GM19455 (cell line): ENCODE data around the gene CCDC68.

Source experiments
- ATAC-seq: cut with Tn5 transposase; IDR thresholded peaks from one replicate; pipeline ENCODE4 v1.9.1; 2021; ENCODE audit not compliant: unreplicated experiment

The CCDC68 gene

DNA sequence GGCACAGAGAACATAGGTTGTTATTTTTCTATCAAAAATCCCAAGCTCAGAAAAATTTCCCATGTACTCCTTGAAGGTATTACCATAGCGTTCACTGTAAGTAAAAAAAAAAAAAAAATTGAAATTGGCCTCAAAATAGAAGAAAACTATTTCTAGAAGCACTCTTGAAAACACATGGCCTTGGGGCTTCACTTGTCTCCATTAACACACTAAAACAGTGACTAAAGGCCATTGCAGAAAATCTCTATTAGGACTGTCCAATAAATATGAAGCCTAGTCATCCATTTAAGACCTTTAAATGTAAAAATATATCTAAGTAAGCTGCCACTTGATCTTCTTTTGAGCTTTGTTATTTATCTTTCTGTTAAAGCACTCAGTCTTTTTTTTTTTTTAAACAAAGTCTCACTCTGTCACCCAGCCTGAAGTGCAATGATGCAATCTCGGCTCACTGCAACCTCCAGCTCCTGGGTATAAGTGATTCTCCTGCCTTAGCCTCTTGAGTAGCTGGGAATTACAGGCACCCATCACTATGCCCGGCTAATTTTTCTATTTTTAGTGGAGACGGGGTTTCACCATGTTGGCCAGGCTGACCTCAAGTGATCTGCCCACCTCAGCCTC lies 35.8 kb downstream of the CCDC68 start:
- ATAC-seq = no peak

DNA sequence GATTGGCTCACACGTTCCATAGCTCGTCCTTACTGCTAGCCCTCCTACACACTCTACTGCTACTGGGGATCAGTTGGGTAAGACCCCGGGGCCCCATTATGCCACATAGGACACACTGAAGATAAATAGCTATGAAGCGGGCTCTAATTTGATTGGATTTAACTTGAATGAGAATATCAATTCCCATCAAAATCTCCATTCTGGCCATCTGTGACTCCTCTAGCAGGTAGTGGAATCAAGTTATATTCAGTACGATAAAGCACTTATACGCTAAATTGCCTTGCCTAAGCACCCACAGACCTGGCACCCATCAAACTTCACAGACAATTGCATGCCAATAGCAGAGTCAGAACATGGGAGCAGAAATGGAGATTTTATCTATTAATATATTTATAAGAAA lies 39.8 kb downstream of the CCDC68 start:
- no peak for ATAC-seq

DNA sequence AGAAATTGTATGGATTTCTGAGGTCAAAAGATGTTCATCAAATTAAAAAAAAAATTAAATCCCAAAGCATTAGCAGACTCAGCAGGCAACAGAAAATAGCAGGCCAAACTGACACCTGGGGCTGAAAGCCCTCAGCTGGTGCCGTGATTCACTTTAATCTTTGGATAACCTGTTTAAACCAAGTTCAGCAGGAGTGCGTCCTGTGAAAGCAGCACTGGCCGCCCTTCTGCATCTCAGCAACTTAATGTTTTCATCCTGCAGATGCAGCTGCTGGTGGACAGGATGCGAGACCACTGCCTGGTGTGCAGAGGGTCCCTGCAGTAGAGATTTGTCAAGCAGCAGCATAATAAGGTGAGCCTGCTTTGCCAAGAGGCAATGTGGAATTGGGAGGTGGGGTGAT lies 41.2 kb downstream of the CCDC68 start:
- no peak for ATAC-seq

DNA sequence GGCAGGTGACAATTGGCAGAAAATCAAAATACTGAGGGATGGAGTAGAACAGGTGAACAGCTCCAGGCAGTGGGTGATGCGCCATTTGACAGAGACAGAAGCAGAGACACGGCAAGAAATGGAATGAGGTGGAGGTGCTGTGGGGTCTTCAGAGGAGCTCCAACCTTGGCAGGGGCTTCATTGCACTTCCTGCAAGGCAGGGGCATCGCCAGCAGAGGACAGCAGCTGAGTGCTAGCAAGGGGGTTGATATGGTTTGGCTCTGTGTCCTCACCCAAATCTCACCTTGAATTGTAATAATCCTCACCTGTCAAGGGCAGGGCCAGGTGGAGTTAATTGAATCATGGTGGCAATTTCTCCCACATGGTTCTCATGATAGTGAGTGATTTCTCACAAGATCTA lies 42.8 kb downstream of the CCDC68 start:
- no peak for ATAC-seq

DNA sequence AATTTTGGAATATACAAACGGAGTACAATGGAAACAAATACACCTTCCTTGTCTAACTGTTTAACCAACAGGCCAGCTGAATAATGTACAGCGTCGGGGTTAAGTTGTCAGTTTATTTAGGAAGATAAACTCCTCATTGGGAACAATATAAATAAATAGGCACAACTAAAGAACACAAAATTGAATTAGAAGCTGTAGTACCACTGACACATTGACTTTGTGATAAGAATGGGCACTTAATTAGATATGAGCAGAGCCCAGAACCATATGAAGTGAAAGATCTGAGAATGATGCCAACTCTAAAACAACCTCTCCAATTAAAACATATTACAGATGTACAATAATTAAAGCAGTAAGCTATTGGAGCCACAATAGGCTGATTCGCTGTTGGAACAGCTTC lies 44.4 kb downstream of the CCDC68 start:
- ATAC-seq = no peak

DNA sequence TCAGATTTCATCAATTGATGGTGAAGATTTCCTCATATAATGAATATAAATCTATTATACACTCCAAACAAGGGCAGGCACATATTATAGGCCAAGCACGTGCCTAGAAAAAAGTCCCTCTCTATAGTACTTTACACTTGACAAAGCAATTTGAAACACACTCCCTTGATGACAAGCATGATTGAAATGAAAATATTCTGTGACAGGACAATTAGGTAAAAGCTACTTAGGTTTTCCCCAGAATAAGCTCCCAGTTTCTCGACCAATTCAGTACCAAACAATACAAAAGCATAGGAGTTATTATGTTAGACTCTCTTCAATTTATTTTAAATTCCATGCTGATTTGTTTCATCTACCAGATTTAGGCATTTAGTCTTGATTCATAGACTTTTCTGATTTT lies 47.7 kb downstream of the CCDC68 start:
- no peak for ATAC-seq

DNA sequence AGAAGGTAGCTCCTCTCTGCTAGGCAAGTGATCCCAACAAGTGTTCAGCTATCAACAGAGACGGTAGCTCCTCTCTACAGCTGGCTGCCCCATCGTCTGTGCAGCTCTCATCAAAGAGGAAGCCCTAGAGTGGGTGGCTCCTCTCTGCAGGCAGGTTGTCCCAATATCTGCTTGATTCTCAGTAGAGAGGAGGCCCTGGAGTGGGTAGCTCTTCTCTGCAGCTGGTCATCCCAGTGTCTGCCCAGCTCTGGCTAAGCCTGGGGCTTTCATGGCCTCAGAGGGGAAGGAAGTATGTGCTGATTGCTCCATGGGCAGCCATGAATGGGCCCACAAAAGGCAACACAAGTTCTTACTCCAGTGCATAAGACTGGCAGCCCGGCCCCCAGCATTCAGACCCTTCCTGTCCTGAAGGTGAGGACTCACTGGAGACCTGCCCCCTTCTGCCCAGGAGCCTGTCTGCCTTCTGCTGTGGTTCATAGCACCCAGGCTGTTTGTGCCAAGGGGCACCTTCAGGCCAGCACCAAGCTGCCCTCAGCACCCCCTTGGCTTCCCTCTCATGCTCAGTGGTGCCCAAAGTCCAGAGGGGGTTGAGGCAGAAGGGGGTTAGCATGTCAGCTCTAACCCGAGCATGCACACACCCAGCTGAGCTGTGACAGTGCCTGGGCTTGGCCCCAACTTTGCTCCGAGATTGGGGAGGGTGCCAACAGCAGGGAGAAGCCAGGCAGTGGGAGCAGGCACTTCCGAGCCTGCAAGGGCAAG lies 48.9 kb downstream of the CCDC68 start:
- no peak for ATAC-seq

DNA sequence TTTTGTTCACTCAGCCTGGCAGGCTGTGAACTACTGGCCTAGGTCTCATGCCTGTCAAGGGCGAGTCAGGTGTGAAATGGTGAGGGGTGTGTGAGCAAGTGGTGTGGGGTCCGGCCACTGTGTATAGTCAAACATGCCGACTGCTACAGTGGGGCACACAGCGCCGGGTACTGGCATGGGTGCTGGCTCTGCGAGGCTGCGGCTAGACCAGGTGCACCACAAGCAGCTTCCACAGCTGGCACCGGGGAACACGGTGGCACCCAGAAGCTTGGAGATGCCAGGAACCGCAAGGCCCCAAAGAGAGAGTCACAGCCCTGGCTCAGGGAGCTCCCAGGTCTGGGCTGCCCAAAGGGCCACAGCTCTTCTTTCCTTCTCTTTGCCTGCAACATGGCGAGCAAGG lies 49.7 kb downstream of the CCDC68 start:
- ATAC-seq = no peak

DNA sequence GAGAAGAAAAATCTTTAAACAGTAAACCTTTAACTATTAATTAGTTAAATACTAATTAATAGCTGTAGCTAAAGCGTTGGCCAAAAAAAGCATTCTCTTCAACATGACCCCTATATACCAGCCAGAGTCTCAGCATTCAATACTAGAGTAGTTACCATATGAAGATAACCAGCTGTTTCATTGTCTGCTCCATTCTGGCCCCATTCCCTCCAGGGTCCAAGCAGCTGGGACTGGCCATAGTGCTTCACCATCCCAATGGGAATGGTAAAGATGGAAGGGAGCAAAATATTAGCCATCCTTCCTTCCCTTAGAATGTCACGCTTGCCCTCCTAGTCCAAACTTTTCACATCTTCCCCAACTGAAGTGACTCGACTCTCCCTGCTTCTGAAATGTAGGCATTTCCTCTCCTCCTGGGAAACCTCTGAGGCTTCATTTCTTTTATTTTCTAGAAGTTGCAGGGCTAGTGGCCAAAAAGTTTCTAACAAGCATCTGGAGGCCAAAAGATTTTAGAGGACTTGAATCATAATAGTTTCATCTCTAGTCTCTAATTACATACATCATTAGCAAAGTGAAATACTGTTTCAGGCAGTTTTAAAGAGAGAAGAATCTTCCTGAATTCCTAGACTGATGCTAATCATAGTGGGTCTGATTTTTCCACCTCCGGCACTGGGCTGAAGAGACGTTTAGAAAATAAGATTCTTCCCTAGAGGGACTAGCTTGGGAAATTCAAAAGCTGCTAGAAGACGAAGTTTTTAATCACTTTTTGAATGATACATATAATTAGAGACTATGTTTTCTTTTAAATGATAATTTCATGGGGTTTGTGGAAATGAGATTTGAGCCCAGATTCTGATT lies 52.7 kb downstream of the CCDC68 start:
- no peak for ATAC-seq

DNA sequence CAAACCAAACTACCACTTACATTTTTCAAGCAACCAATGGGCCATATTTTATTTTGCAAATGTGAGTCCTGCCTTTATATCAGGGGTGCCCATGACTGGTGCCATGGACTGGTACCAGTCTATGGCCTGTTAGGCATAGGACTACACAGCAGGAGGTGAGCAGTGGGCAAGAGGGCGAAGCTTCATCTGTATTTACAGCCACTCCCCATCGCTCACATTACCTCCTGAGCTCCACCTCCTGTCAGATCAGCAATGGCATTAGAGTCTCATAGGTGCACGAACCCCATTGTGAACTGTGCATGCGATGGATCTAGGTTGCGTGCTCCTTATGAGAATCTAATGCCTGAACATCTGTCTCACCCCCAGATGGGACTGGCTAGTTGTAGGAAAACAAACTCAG lies 53.6 kb downstream of the CCDC68 start:
- ATAC-seq = no peak

DNA sequence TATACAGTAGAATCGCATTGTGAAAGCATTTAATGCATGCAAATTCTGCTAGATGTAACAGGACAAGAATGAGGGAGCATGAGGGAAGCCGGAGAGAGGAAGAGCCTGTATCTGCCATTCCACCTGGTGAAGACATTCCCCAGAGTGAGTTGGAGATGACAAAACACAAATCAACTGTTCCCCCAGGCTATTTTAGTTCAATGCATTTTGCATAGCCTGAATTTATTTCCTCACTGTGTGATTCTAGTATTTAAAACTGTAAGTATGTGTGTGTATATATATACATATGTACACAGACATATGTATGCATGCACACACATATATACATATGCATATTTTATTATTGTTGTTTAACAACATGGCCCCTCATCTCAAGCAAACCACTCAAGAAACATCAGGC lies 54.7 kb downstream of the CCDC68 start:
- no peak for ATAC-seq

DNA sequence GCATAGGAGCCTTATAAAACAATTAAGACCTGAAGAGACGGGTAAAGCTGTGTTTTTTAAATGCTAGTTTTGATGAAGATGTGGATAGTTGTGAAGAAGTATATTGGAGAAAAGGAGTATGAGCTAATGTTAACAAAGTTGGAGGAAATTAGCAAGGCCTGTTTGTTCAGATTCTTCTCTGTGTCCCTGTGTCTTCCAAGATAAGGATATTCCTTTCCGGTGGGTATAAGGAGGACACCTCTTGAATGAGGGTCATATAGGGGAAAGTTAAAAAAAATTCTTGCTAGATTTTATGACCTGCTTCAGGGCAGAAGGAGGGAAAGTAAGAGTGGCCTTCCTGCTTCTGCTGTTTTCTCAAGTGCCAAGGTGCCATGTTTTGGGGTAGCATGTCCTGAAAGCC lies 59.0 kb downstream of the CCDC68 start:
- ATAC-seq = no peak

DNA sequence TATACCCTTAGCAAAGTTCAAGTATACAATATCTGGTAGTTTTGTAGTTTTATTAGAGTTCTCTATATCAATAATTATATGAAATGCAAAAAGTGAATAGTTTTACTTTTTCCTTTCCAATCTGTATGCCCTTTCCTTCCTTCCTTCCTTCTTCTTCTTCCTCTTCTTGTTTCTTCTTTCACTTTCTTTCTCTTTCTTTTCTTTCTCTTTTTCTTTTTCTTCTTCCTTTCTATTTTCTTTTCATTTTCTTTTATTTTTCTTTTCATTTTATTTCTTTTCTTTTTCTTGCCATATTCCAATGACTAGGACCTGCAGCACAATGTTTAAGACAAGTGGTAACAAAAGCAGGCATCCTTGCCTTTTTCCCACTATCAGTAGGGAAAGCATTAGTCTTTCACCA lies 59.8 kb downstream of the CCDC68 start:
- no peak for ATAC-seq

DNA sequence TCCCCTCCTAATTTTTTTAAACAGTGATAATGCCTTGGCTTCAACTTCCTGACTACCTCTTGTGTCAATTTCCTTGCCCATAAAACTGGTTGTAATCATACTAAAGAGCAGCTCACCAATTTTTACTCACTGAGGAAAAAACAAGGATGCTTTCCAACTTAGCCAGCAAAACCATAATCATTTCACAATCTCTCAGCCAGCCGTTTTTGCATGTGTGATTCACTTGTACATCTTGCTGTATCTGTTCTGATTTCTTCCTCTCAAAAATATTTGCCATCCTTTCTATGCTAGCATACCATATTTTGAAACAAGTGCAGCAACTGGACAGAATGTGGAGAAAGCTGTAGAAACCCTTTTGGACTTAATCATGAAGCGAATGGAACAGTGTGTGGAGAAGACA lies 70.3 kb downstream of the CCDC68 start:
- ATAC-seq = no peak

DNA sequence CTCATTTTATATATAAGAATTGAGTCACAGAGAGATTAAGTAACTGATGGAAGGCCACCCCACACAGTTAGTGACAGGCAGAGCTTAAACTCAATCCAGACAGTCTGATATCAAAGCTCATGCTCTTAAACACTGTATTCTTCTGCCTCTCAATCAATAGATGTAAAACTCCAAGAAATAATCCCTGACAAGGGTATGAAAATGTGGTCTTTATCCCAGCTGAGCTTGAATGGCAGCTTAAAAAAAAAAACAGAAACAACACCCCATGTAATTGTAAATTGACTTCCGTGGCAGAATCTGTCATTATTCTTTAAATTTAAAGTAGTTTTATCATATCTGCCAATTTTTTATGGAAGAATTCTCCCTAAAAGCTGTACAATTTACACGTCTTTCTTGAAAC lies 70.9 kb downstream of the CCDC68 start:
- no peak for ATAC-seq

DNA sequence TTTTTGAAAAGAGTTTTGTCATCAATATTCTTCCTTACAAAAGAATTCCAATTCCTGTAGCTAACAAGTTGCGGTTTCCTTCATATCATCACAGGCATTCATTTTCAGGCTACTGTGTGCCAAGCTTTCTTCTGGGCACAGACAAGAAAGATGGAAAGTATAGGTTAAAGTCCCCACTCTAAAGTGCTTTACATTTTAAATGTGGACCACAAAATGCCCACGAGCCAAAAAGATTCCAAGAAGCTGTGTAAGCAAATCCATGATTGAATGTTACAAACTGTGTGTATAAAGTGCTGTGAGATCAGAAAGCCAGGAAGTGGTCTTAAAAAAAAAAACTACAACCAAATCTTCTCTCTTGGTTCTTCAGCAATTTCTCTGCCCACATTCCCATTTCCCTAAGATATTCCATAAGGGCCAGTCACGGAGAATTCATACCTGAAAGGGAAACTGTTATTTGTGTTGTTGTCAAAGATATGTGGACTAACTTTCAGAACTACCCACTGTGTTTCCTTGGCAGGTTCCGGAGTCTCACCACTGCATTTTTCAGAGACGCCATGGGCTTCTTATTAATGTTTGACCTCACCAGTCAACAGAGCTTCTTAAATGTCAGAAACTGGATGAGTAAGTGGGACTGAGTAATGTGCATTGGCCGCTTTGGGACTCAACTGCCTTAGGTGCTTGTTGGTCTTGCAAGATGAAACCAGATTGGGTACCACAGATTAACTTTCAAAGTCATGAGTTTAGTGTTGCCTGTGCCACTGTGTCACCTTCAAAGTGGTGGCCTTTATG lies 75.3 kb downstream of the CCDC68 start:
- no peak for ATAC-seq

DNA sequence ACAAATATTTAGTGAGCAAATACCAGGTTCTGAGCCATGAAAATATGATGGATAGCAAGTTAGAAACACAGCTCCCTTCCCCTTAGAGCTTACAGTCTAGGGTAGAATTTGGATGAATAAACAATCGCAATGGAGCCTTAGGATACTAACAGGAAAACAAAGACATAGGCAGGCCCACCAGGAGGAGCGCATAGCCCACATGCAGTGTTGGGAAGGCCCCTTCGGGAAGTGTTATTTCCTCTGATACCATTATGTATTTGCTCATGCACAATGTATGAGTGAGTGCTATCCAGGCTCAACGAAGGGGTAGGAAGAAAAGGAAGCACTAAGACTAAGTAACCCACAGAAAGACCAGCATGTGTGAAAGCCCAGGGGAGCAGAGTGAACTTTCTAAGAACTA lies 76.9 kb downstream of the CCDC68 start:
- no peak for ATAC-seq

DNA sequence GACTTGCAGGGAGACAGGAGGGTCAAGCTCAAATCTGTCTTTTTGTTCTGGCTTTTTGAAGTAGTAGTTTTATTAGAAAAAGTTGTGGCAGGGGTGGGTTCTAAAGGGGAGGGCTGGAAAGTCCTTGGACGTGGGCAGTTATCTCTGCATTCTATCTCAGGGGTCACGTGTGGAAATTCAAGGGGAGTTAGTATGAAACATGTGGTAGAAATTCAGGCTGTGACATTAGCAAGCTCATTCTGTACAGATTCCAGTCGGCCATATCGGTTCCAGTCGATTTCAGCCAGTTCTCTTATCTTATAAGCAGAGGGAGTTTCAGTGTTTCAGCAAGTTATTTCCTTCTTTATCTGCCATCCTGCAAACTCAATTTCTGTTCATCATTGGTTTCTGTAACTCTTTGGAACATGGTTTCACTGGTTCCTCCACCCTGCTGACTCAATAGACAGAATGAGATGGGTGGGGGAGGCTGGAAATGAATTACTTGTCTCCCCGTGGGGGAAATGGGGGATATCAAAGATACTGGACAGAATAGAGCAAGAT lies 78.0 kb downstream of the CCDC68 start:
- ATAC-seq = no peak

DNA sequence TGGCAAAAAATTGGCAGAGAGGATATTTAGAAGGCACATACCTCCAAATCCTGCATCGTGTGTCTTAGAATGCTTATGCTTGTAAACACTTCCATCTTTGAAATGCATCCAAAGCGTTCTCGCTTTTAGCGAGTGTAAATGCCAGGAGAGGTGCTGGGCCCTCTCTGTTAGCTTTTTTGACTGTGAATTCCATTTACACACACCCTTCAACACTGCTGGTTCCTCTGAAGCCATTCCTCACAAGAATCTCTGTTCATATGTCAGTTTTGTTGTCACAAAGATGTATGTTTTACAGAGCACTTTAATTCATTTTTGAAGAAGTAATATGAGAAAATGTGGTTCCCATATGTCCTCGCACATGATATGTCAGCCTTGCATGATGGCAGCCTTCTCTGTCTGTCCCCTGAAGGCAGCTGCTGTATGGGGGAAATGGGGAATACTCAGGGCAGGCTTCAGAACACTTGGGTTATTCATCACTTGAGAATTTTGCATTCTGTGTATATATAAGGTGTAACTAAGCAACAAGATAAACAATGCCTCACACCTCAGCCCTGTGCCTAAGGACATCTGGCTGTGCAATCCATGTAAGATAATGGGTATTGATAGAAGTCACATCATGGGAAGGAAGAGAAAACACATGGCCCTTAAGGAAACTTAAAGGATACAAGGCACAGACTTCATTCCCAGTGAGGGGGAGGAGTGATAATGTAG lies 78.7 kb downstream of the CCDC68 start:
- ATAC-seq = no peak

DNA sequence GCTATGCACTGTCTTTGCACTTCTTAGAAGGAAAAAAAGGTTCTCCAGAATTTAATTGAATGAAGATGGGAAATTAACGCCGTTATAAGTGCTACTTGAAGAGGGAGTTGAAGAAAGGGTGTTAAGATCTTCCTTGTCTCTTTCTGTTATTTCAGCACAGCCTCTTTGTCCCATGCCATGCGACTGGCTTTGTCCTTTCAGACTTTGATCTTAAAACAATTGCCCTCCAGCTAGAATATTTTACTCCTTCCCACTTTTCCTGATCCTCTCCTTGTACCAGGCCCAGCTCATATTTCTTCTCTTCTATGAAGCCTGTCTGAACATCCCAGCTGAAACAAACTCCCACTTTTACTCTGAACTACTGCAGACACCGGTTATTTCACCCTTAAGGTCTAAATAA lies 79.6 kb downstream of the CCDC68 start:
- no peak for ATAC-seq
